GM18868 (cell line): ENCODE results near the gene UBE2A.

ENCODE experiments used
- ATAC-seq: cut with Tn5 transposase; IDR thresholded peaks from one replicate; pipeline ENCODE4 v1.9.1; 2021; ENCODE audit warnings: mild to moderate bottlenecking, moderate library complexity; ENCODE audit not compliant: unreplicated experiment

Gene UBE2A

GRCh38 chrX:119606280-119607017, 32.1 kb downstream of the UBE2A start, which contains the start of gene NKRF:
Gene NKRF, minus strand, starts transcription at chrX:119606424.
- peak; percentile 84 for ATAC-seq

- ATAC-seq: no peak
Observed at GRCh38 chrX:119607018-119607389, 32.6 kb downstream of the UBE2A start.

DNA sequence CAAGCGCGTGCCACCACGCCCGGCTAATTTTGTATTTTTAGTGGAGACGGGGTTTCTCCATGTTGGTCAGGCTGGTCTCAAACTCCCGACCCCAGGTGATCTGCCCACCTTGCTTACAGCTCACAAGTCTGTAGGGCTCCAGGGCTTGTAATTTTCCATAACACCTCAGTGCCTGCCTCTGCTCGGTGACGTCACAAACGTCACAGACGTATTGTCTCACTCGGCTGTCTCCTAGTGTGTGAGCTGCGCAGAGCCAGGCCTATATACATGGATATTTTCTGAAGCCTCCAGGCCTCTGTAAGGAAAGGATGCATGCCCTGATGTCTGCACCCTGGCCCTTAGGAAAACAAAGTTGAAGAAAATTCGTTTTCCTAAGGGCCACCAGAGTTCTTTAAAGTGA, 40.4 kb downstream of the UBE2A start:
- no peak for ATAC-seq

DNA sequence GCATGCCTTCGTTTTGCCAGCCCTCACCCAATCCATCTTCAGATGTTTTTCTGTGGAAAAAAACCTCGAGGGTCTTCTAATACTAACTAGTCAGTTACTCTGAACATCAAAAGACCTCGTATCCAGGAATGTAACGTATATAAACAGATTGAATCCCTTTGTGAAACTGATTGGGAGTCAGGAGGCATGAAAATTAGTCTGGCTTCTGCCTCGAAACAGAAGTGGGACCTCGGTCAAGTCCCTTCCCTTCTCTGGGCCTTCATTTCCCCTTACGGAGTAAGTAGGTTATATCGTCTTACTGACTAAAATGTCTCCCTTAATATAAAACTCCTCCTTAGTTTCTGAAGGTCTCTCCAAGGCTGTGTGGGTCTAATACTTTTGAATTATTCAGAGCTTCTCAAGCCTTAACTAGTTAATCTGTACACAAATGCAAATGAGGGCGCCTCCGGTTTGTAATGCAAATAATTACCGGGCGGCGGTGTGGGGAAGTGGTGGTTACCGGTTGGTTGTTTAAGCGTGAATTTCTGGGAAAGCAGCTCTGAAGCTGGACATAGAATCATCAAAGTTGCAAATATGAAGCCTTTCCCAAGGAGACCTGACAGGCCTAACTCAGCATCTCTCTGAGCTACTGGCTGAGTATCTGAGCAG, 43.3 kb downstream of the UBE2A start:
- no peak for ATAC-seq

DNA sequence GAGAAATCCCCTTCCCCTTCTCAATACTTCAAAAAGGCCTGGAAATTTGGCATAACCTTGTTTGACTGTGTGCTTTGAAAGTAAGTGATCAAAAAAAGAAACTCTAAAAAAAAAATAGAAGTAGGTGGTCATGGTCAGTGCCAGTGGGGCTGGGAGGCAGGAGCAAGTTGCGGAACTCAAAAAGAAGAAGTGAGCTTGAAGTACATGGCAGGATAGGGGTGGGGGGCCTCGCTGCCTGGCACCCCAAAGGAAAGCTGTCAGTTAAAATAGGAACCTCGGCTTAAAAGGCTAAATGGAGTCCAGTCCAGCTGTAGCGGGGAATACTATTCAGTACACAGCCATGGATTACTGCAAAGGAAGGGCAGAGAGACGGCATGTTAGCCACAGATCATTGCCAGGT, 44.1 kb downstream of the UBE2A start:
- no peak for ATAC-seq

- ATAC-seq: no peak
Observed at GRCh38 chrX:119622356-119623232, 48.2 kb downstream of the UBE2A start.

GRCh38 chrX:119624417-119624816, 50.1 kb downstream of the UBE2A start:
- no peak for ATAC-seq

- no peak for ATAC-seq
Observed at GRCh38 chrX:119624951-119625668, 50.7 kb downstream of the UBE2A start.

GRCh38 chrX:119625843-119626242, 51.5 kb downstream of the UBE2A start:
- ATAC-seq: no peak
